HCT116 (cell line): ENCODE results near the gene TMEM242. TPM values are rescaled to one million over a fixed set of nuclear protein-coding genes. Genes with fewer than 3 reads are reported as not detected.
A peak's percentile ranks its signal among the peaks of the same experiment; 100 is the strongest.

Source experiments
- ATAC-seq: fragments of 200-7000 bp; cut with Tn5 transposase; 2 replicates; pipeline ENCODE4 v1.9.1; 2020; ENCODE audit warnings: mild to moderate bottlenecking, moderate library complexity
- BruUV-seq: library from RNA; stranded (reverse); fragments of 400-500 nt; replicated peaks from 2 replicates; lab custom pipeline; 2021; lab: Mats Ljungman, UMichigan
- CTCF ChIA-PET: fragments of 300-600 bp; sonication (Branson Sonifier 250); formaldehyde crosslinking; loops from one replicate; lab custom pipeline; 2021; ENCODE audit warnings: antibody characterized with exemption; lab: Charles Lee
- POLR2A ChIA-PET: fragments of 300-600, 350-600 bp; sonication (Branson Sonifier 250); formaldehyde crosslinking; loops from one replicate; lab custom pipeline; 2021; ENCODE audit warnings: antibody characterized with exemption; lab: Charles Lee
- RAD21 ChIA-PET, 2 experiments: fragments of 300-600 bp; sonication (Branson Sonifier 250); formaldehyde crosslinking; loops; one replicate each; lab custom pipeline; 2023; ENCODE audit warnings: low total read pairs in 2 of 2; ENCODE audit not compliant: uncharacterized antibody in 2 of 2, unreplicated experiment in 2 of 2, low non-redundant PET in 1 of 2; lab: Charles Lee
- DNase-seq: peaks from one replicate; pipeline ENCODE4 v3.0.0-alpha.2; 2010; ENCODE audit warnings: low read depth, low spot score
- H2AFZ ChIP-seq: fragments of 200-600 bp; shearing (Covaris generic), sonication (generic); 2 replicates; pipeline ENCODE4 v1.6.1; 2017; ENCODE audit warnings: low read depth, mixed run types, mixed read lengths, antibody characterized with exemption, low read length; ENCODE audit not compliant: poor library complexity, severe bottlenecking
- H3K27ac ChIP-seq: 2 replicates; pipeline ENCODE4 v1.5.1; 2012; ENCODE audit warnings: low read depth, low read length
- H3K27me3 ChIP-seq: fragments of 200-600 bp; sonication (generic); 2 replicates; pipeline ENCODE4 v1.6.1; 2016; ENCODE audit warnings: mixed run types, low read length, mixed read lengths; ENCODE audit not compliant: insufficient read depth
- H3K36me3 ChIP-seq, 2 experiments: fragments of 200-500 bp in 1 of 2; fragments of 200-600 bp in 1 of 2; sonication (Bioruptor generic) in 1 of 2; sonication (generic) in 1 of 2; 2 replicates each; pipeline versions ENCODE4 v1.5.1 to v1.6.1; 2014 to 2016; ENCODE audit warnings: low read length in 2 of 2, inconsistent platforms in 1 of 2, mixed read lengths in 1 of 2, mixed run types in 1 of 2; ENCODE audit not compliant: insufficient read depth in 2 of 2, control insufficient read depth in 1 of 2
- H3K4me1 ChIP-seq, 2 experiments: fragments of 200-600 bp in 1 of 2; sonication (generic) in 1 of 2; 2 replicates each; pipeline versions ENCODE4 v1.5.1 to v1.6.1; 2012 to 2017; ENCODE audit warnings: low read length in 2 of 2, inconsistent platforms in 1 of 2, mild to moderate bottlenecking in 1 of 2, mixed read lengths in 1 of 2, mixed run types in 1 of 2, moderate library complexity in 1 of 2; ENCODE audit not compliant: insufficient read depth in 2 of 2, control insufficient read depth in 1 of 2
- H3K4me2 ChIP-seq: fragments of 200-600 bp; sonication (generic); 2 replicates; pipeline ENCODE4 v1.6.1; 2017; ENCODE audit warnings: mixed run types, low read length, mixed read lengths
- H3K4me3 ChIP-seq, 2 experiments: fragments of 200-600 bp in 1 of 2; sonication (generic) in 1 of 2; replicated peaks in 1 of 2; 2 replicates each; pipeline ENCODE4 v1.5.1; 2011 to 2016; ENCODE audit warnings: low read length in 2 of 2, control low read depth in 1 of 2, low read depth in 1 of 2, mild to moderate bottlenecking in 1 of 2, mixed read lengths in 1 of 2, mixed run types in 1 of 2
- H3K79me2 ChIP-seq: fragments of 200-600 bp; sonication (generic); 2 replicates; pipeline ENCODE4 v1.6.1; 2017; ENCODE audit warnings: mild to moderate bottlenecking, mixed run types, low read length, moderate library complexity, mixed read lengths; ENCODE audit not compliant: insufficient read depth
- H3K9ac ChIP-seq: fragments of 200-600 bp; sonication (generic); 2 replicates; pipeline ENCODE4 v1.6.1; 2016; ENCODE audit warnings: low read length, mixed read lengths
- H3K9me2 ChIP-seq: fragments of 200-600 bp; sonication (generic), shearing (Covaris generic); 2 replicates; pipeline ENCODE4 v1.6.1; 2017; ENCODE audit warnings: mixed run types, mild to moderate bottlenecking, moderate library complexity; ENCODE audit not compliant: insufficient read depth
- H3K9me3 ChIP-seq, 2 experiments: fragments of 200-500 bp in 1 of 2; fragments of 200-600 bp in 1 of 2; sonication (Bioruptor generic) in 1 of 2; sonication (generic) in 1 of 2; 2 replicates each; pipeline ENCODE4 v1.6.1; 2014 to 2017; ENCODE audit warnings: low read length in 2 of 2, mixed read lengths in 2 of 2, inconsistent platforms in 1 of 2, low read depth in 1 of 2, mild to moderate bottlenecking in 1 of 2, mixed run types in 1 of 2, moderate library complexity in 1 of 2; ENCODE audit not compliant: control insufficient read depth in 1 of 2, insufficient read depth in 1 of 2
- H4K20me1 ChIP-seq: fragments of 200-600 bp; sonication (generic), shearing (Covaris generic); 2 replicates; pipeline ENCODE4 v1.6.1; 2017; ENCODE audit warnings: mixed run types, mild to moderate bottlenecking, moderate library complexity; ENCODE audit not compliant: insufficient read depth
- CBX3 ChIP-seq: IDR thresholded peaks from 2 replicates; pipeline ENCODE4 v1.6.1; 2012; ENCODE audit warnings: low read depth
- CEBPB ChIP-seq: IDR thresholded peaks from 2 replicates; pipeline ENCODE4 v1.6.1; 2012; ENCODE audit warnings: low read depth
- ELF1 ChIP-seq: IDR thresholded peaks from 2 replicates; pipeline ENCODE4 v1.6.1; 2012; ENCODE audit warnings: low read depth, borderline replicate concordance
- EZH2 ChIP-seq: fragments of 200-600 bp; sonication (generic); IDR thresholded peaks from 2 replicates; pipeline ENCODE4 v1.6.1; 2017; ENCODE audit warnings: antibody characterized with exemption, mixed run types
- FOSL1 ChIP-seq: IDR thresholded peaks from 2 replicates; pipeline ENCODE4 v1.6.1; 2012; ENCODE audit warnings: low read depth
- JUND ChIP-seq: IDR thresholded peaks from 2 replicates; pipeline ENCODE4 v1.6.1; 2012
- POLR2A ChIP-seq: IDR thresholded peaks from 2 replicates; pipeline ENCODE4 v1.7.0; 2011; ENCODE audit warnings: borderline replicate concordance; ENCODE audit not compliant: insufficient read depth, insufficient read length; ENCODE audit errors: extremely low read depth
- POLR2AphosphoS5 ChIP-seq: IDR thresholded peaks from 2 replicates; pipeline ENCODE4 v1.6.1; 2011; ENCODE audit warnings: mild to moderate bottlenecking, low read depth, low read length, moderate library complexity
- RAD21 ChIP-seq: IDR thresholded peaks from 2 replicates; pipeline ENCODE4 v1.6.1; 2012; ENCODE audit warnings: low read depth, mild to moderate bottlenecking
- SP1 ChIP-seq: IDR thresholded peaks from 2 replicates; pipeline ENCODE4 v1.6.1; 2012; ENCODE audit warnings: low read depth
- TCF7L2 ChIP-seq: IDR thresholded peaks from 2 replicates; pipeline ENCODE4 v1.7.0; 2011; ENCODE audit warnings: borderline replicate concordance, inconsistent platforms; ENCODE audit not compliant: insufficient read depth, insufficient read length; ENCODE audit errors: extremely low read depth
- YY1 ChIP-seq: IDR thresholded peaks from 2 replicates; pipeline ENCODE4 v1.6.1; 2011; ENCODE audit warnings: low read length, low read depth, moderate library complexity, mild to moderate bottlenecking; ENCODE audit not compliant: insufficient replicate concordance; ENCODE audit errors: extremely low read depth
- intact Hi-C: fragments of 100-400 bp; cut with micrococcal nuclease; formaldehyde crosslinking; loops from 2 replicates; pipeline ENCODE4 v1.10.0; 2022
- total RNA-seq: library from RNA; stranded (reverse); gene quantifications from one replicate; pipeline ENCODE4 v1.2.1, GENCODE V29; 2021; ENCODE audit not compliant: unreplicated experiment
- TF ChIP-seq, protein P1 (sequence below): IDR thresholded peaks from 2 replicates; pipeline ENCODE4 v1.6.1; 2012
- TF ChIP-seq, protein P2 (sequence below): IDR thresholded peaks from 2 replicates; pipeline ENCODE4 v1.6.1; 2012
- TF ChIP-seq, protein P3 (sequence below): IDR thresholded peaks from 2 replicates; pipeline ENCODE4 v1.6.1; 2011; ENCODE audit warnings: mild to moderate bottlenecking, low read length, moderate library complexity; ENCODE audit not compliant: insufficient replicate concordance; ENCODE audit errors: extremely low read depth

Gene TMEM242
- total RNA-seq, 1 experiment from 2014 or later = 11.6 TPM

DNA sequence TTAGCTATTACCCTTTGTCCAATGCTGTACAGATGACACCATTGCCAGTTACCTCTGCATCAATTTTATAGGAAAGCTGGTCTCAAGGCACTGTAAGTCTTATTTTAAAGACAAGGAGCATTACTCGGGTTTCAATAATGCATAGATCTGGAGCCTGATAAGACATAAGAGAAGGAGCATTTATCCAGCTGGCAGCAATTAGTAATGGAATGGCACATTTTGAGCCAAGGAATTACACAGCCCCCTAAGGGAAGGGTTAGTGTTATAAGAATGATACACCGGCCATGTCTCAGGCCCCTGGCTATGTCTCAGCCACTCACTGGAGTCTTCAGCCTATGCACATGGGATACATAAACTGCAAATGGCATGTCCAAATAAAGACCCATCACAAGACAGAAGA, 23.1 kb upstream of the TMEM242 start:
- Histone ChIP-seq H3K36me3 (no peaks in the 10 kb centered on the region), H4K20me1 (no peaks in the 10 kb centered on the region), H2AFZ (no peak overlapping the region), H3K4me2 (no peak overlapping the region), H3K4me1 (no peaks in the 10 kb centered on the region; a peak in 1 of 4 replicates), H3K27me3 (0 out of 2 replicates have a peak, but pooled peaks cover 5% of the 10 kb centered on the region), H3K9me3 (no peaks in the 10 kb centered on the region), H3K79me2 (no peaks in the 10 kb centered on the region), H3K9me2 (no peaks in the 10 kb centered on the region), H3K4me3 (no peak overlapping the region), H3K9ac (no peak overlapping the region), H3K27ac (no peak overlapping the region)
- intact Hi-C loops = no loop called here
- BruUV-seq = no TSS peak
- POLR2A ChIA-PET = no interaction called here
- DNase-seq (no peak), ATAC-seq (no peak)
- TF ChIP-seq, protein P1, sequence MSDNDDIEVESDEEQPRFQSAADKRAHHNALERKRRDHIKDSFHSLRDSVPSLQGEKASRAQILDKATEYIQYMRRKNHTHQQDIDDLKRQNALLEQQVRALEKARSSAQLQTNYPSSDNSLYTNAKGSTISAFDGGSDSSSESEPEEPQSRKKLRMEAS = no peak
- TF ChIP-seq FOSL1 (no peak), POLR2A (no peak), ELF1 (no peak), RAD21 (no peak), YY1 (no peak)
- CTCF ChIA-PET = no interaction called here
- RAD21 ChIA-PET = no interaction called here

DNA sequence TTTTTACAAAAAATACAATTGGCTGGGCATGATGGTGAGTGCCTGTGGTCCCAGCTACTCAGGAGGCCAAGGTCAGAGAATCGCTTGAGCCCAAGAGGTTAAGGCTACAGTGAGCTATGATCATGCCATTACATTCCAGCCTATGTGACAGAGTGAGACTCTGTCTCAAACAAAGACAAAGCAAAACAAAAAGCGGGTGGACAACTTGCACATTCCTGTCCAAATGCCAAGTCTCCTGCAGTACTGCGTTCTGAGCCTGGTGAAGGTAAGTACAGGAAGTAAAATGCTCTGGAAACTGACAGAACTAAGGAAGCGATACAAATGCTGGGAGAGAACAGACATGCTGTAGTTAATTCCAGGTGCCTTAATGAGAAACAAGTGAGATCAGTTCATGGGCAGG, 20.4 kb upstream of the TMEM242 start:
- no peaks in the 10 kb centered on the region for H3K9me3 ChIP-seq
- POLR2A ChIA-PET = interaction anchor here (1.0 kb wide), 1 partner anchor 20 kb away, joined by 3 read pairs; the partner anchor contains the start of gene TMEM242
- TF ChIP-seq RAD21 = no peak
- TF ChIP-seq SP1 = no peak
- no peak for TF ChIP-seq JUND
- TF ChIP-seq, protein P2, sequence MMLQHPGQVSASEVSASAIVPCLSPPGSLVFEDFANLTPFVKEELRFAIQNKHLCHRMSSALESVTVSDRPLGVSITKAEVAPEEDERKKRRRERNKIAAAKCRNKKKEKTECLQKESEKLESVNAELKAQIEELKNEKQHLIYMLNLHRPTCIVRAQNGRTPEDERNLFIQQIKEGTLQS = no peak
- TF ChIP-seq EZH2 = no peak
- TF ChIP-seq CEBPB = no peak
- TF ChIP-seq FOSL1 = no peak
- TF ChIP-seq POLR2AphosphoS5 = no peak
- TF ChIP-seq, protein P3, sequence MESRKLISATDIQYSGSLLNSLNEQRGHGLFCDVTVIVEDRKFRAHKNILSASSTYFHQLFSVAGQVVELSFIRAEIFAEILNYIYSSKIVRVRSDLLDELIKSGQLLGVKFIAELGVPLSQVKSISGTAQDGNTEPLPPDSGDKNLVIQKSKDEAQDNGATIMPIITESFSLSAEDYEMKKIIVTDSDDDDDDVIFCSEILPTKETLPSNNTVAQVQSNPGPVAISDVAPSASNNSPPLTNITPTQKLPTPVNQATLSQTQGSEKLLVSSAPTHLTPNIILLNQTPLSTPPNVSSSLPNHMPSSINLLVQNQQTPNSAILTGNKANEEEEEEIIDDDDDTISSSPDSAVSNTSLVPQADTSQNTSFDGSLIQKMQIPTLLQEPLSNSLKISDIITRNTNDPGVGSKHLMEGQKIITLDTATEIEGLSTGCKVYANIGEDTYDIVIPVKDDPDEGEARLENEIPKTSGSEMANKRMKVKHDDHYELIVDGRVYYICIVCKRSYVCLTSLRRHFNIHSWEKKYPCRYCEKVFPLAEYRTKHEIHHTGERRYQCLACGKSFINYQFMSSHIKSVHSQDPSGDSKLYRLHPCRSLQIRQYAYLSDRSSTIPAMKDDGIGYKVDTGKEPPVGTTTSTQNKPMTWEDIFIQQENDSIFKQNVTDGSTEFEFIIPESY = no peak
- no peak for TF ChIP-seq TCF7L2
- no peak for TF ChIP-seq POLR2A
- no peak for TF ChIP-seq CBX3
- TF ChIP-seq, all 23 proteins: peak for 0
- Histone ChIP-seq H3K4me3 (no peak overlapping the region), H3K9me2 (no peaks in the 10 kb centered on the region), H3K4me2 (no peak overlapping the region), H3K27ac (no peak overlapping the region), H3K9ac (no peak overlapping the region), H2AFZ (peak overlapping the region; percentile 32), H3K4me1 (no peaks in the 10 kb centered on the region; a peak in 1 of 4 replicates), H3K36me3 (no peaks in the 10 kb centered on the region), H3K79me2 (no peaks in the 10 kb centered on the region), H3K27me3 (0 out of 2 replicates have a peak, but pooled peaks cover 5% of the 10 kb centered on the region), H4K20me1 (no peaks in the 10 kb centered on the region)
- BruUV-seq = no TSS peak
- no peak for ATAC-seq
- intact Hi-C loops = no loop called here
- DNase-seq = no peak
- RAD21 ChIA-PET = no interaction called here
- CTCF ChIA-PET = no interaction called here
